H9 (cell line): ENCODE results near the gene SRGAP1. TPM values are rescaled to one million over a fixed set of nuclear protein-coding genes. Genes with fewer than 3 reads are reported as not detected.

ENCODE experiments used
- DNase-seq: peaks from one replicate; pipeline ENCODE4 v3.0.0-alpha.2; 2017
- H2AFZ ChIP-seq: one replicate; pipeline ENCODE4 v1.6.1; 2013; ENCODE audit warnings: mild to moderate bottlenecking, low read length, control low read depth, moderate library complexity
- H2AK5ac ChIP-seq: 2 replicates; pipeline ENCODE4 v1.6.1; 2013; ENCODE audit warnings: low read length, control low read depth, mixed read lengths; ENCODE audit not compliant: insufficient read length
- H2BK120ac ChIP-seq: one replicate; pipeline ENCODE4 v1.6.1; 2013; ENCODE audit warnings: low read depth, mild to moderate bottlenecking, low read length, control low read depth, inconsistent platforms; ENCODE audit not compliant: poor library complexity, severe bottlenecking
- H2BK12ac ChIP-seq: 2 replicates; pipeline ENCODE4 v1.6.1; 2013; ENCODE audit warnings: low read length, control low read depth, mixed read lengths, low read depth; ENCODE audit not compliant: insufficient read length
- H2BK15ac ChIP-seq: 2 replicates; pipeline ENCODE4 v1.6.1; 2013; ENCODE audit warnings: low read depth, low read length, control low read depth
- H2BK20ac ChIP-seq: one replicate; pipeline ENCODE4 v1.6.1; 2013; ENCODE audit warnings: low read depth, mild to moderate bottlenecking, low read length, control low read depth, inconsistent platforms; ENCODE audit not compliant: poor library complexity, severe bottlenecking
- H2BK5ac ChIP-seq: 2 replicates; pipeline ENCODE4 v1.6.1; 2013; ENCODE audit warnings: low read length, control low read depth, mixed read lengths; ENCODE audit not compliant: insufficient read length
- H3K14ac ChIP-seq: 2 replicates; pipeline ENCODE4 v1.6.1; 2013; ENCODE audit warnings: low read length, control low read depth; ENCODE audit not compliant: insufficient read depth
- H3K18ac ChIP-seq: 2 replicates; pipeline ENCODE4 v1.6.1; 2013; ENCODE audit warnings: low read depth, mild to moderate bottlenecking, mixed read lengths, low read length, control low read depth; ENCODE audit not compliant: insufficient read length
- H3K23ac ChIP-seq: 2 replicates; pipeline ENCODE4 v1.6.1; 2013; ENCODE audit warnings: low read length, control low read depth, mixed read lengths, low read depth; ENCODE audit not compliant: insufficient read length
- H3K23me2 ChIP-seq: 2 replicates; pipeline ENCODE4 v1.6.1; 2013; ENCODE audit warnings: low read depth, mild to moderate bottlenecking, mixed read lengths, low read length, control low read depth; ENCODE audit not compliant: insufficient read length, poor library complexity, severe bottlenecking
- H3K27ac ChIP-seq: 2 replicates; pipeline ENCODE4 v1.5.1; 2013; ENCODE audit warnings: low read length, control low read depth, mixed read lengths, low read depth; ENCODE audit not compliant: insufficient read length
- H3K27me3 ChIP-seq: 2 replicates; pipeline ENCODE4 v1.6.1; 2013; ENCODE audit warnings: low read length, control low read depth, inconsistent platforms; ENCODE audit not compliant: insufficient read depth
- H3K4ac ChIP-seq: 2 replicates; pipeline ENCODE4 v1.6.1; 2013; ENCODE audit warnings: low read depth, mild to moderate bottlenecking, control low read depth, inconsistent platforms, low read length, moderate library complexity
- H3K4me1 ChIP-seq: 2 replicates; pipeline ENCODE4 v1.6.1; 2013; ENCODE audit warnings: low read length, control low read depth, inconsistent platforms; ENCODE audit not compliant: insufficient read depth
- H3K4me2 ChIP-seq: 2 replicates; pipeline ENCODE4 v1.6.1; 2013; ENCODE audit warnings: low read length, control low read depth, mixed read lengths; ENCODE audit not compliant: insufficient read length, insufficient read depth
- H3K56ac ChIP-seq: 2 replicates; pipeline ENCODE4 v1.6.1; 2013; ENCODE audit warnings: low read depth, mild to moderate bottlenecking, mixed read lengths, low read length, control low read depth; ENCODE audit not compliant: insufficient read length
- H3K79me1 ChIP-seq: 2 replicates; pipeline ENCODE4 v1.6.1; 2013; ENCODE audit warnings: low read depth, mild to moderate bottlenecking, moderate library complexity, low read length, control low read depth, inconsistent platforms; ENCODE audit not compliant: insufficient read depth, poor library complexity, severe bottlenecking
- H3K79me2 ChIP-seq: 2 replicates; pipeline ENCODE4 v1.6.1; 2013; ENCODE audit warnings: low read length, control low read depth, inconsistent platforms; ENCODE audit not compliant: insufficient read depth
- H3K9ac ChIP-seq: 2 replicates; pipeline ENCODE4 v1.6.1; 2013; ENCODE audit warnings: low read length, control low read depth, mixed read lengths; ENCODE audit not compliant: insufficient read length; ENCODE audit errors: extremely low read depth
- H3K9me3 ChIP-seq: one replicate; pipeline ENCODE4 v1.6.1; 2013; ENCODE audit warnings: low read depth, low read length, inconsistent platforms; ENCODE audit not compliant: control insufficient read depth
- H3T11ph ChIP-seq: one replicate; pipeline ENCODE4 v1.6.1; 2013; ENCODE audit warnings: mild to moderate bottlenecking, low read length, control low read depth, inconsistent platforms
- H4K20me1 ChIP-seq: one replicate; pipeline ENCODE4 v1.6.1; 2013; ENCODE audit not compliant: control insufficient read depth, insufficient read length, insufficient read depth
- H4K5ac ChIP-seq: 2 replicates; pipeline ENCODE4 v1.6.1; 2013; ENCODE audit warnings: low read depth, mild to moderate bottlenecking, mixed read lengths, low read length, control low read depth; ENCODE audit not compliant: insufficient read length
- H4K8ac ChIP-seq: replicated peaks from 2 replicates; pipeline ENCODE4 v1.6.1; 2013; ENCODE audit warnings: low read length, control low read depth, mixed read lengths, low read depth; ENCODE audit not compliant: insufficient read length
- H4K91ac ChIP-seq: 2 replicates; pipeline ENCODE4 v1.6.1; 2013; ENCODE audit warnings: low read depth, mild to moderate bottlenecking, moderate library complexity, mixed read lengths, low read length, control low read depth; ENCODE audit not compliant: insufficient read length
- H3K27ac Mint-ChIP-seq, 3 experiments: 2 replicates in 2 of 3; 3 replicates in 1 of 3; pipeline ENCODE4 v1.8.0; 2020 to 2021; ENCODE audit warnings: mixed read lengths in 3 of 3, mild to moderate bottlenecking in 1 of 3, moderate library complexity in 1 of 3
- H3K27me3 Mint-ChIP-seq: 2 replicates; pipeline ENCODE4 v1.8.0; 2021; ENCODE audit warnings: low read depth, mild to moderate bottlenecking, moderate library complexity, mixed read lengths
- H3K36me3 Mint-ChIP-seq, 3 experiments: 2 replicates in 2 of 3; 3 replicates in 1 of 3; pipeline ENCODE4 v1.8.0; 2020 to 2021; ENCODE audit warnings: low read depth in 3 of 3, mixed read lengths in 3 of 3; ENCODE audit not compliant: insufficient read depth in 1 of 3
- H3K4me1 Mint-ChIP-seq, 2 experiments: 2 replicates each; pipeline ENCODE4 v1.8.0; 2020; ENCODE audit warnings: mixed read lengths in 2 of 2
- H3K4me3 Mint-ChIP-seq, 2 experiments: 2 replicates in 1 of 2; 3 replicates in 1 of 2; pipeline ENCODE4 v1.8.0; 2020 to 2021; ENCODE audit warnings: mild to moderate bottlenecking in 2 of 2, mixed read lengths in 2 of 2, moderate library complexity in 1 of 2
- H3K9me3 Mint-ChIP-seq, 2 experiments: 2 replicates in 1 of 2; 3 replicates in 1 of 2; pipeline ENCODE4 v1.8.0; 2020; ENCODE audit warnings: mild to moderate bottlenecking in 2 of 2, mixed read lengths in 2 of 2, moderate library complexity in 1 of 2
- WGBS: extraction: QIAGEN DNeasy Blood & Tissue Kit; methylation state at CpG from one replicate; pipeline ENCODE4 v1.1.7; 2013; ENCODE audit warnings: missing lambda C conversion rate, low lambda C conversion rate, mixed read lengths; ENCODE audit not compliant: insufficient read length; ENCODE audit errors: extremely low coverage; 5-methylcytosine and 5-hydroxymethylcytosine counted together
- total RNA-seq: library from RNA; stranded (reverse); gene quantifications from 2 replicates; pipeline ENCODE4 v1.2.1, GENCODE V29; 2021
- TF ChIP-seq, protein P1 (sequence below): fragments of 200-600 bp; sonication (generic); conservative IDR thresholded peaks from 3 replicates; pipeline ENCODE4 v1.8.0; 2021; ENCODE audit warnings: antibody characterized with exemption, mild to moderate bottlenecking

SRGAP1 gene
- total RNA-seq, 1 experiment from 2014 or later: 4.8 TPM

DNA sequence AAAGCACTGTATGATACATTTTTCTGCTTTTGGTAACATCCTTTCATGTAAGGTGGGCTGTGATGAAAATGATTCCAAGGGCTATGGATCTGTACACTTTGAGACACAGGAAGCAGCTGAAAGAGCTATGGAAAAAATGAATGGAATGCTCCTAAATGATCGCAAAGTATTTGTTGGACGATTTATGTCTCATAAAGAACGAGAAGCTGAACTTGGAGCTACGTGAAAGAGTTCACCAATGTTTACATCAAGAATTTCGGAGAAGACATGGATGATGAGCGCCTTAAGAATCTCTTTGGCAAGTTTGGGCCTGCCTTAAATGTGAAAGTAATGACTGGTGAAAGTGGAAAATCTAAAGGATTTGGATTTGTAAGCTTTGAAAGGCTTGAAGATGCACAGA is 22.1 kb upstream of the SRGAP1 start:
- H4K8ac ChIP-seq: no peak overlapping the region
- Mint-ChIP-seq H3K4me3 (no peak overlapping the region), H3K27me3 (no peaks in the 10 kb centered on the region), H3K4me1 (no peaks in the 10 kb centered on the region), H3K27ac (no peak overlapping the region), H3K36me3 (0 out of 7 replicates have a peak, but pooled peaks cover 0 to 3% (median 0%) of the 10 kb centered on the region in 3 experiments), H3K9me3 (no peaks in the 10 kb centered on the region; a peak in 1 of 5 replicates)
- H3K23ac ChIP-seq: no peak overlapping the region
- H3K79me1 ChIP-seq: no peaks in the 10 kb centered on the region
- no peak overlapping the region for H3K9ac ChIP-seq
- no peaks in the 10 kb centered on the region for H3K9me3 ChIP-seq
- H3K18ac ChIP-seq: no peak overlapping the region
- no peak overlapping the region for H2AFZ ChIP-seq
- no peaks in the 10 kb centered on the region for H3K79me2 ChIP-seq
- TF ChIP-seq, protein P1, sequence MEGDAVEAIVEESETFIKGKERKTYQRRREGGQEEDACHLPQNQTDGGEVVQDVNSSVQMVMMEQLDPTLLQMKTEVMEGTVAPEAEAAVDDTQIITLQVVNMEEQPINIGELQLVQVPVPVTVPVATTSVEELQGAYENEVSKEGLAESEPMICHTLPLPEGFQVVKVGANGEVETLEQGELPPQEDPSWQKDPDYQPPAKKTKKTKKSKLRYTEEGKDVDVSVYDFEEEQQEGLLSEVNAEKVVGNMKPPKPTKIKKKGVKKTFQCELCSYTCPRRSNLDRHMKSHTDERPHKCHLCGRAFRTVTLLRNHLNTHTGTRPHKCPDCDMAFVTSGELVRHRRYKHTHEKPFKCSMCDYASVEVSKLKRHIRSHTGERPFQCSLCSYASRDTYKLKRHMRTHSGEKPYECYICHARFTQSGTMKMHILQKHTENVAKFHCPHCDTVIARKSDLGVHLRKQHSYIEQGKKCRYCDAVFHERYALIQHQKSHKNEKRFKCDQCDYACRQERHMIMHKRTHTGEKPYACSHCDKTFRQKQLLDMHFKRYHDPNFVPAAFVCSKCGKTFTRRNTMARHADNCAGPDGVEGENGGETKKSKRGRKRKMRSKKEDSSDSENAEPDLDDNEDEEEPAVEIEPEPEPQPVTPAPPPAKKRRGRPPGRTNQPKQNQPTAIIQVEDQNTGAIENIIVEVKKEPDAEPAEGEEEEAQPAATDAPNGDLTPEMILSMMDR: no peak
- no peak overlapping the region for H4K5ac ChIP-seq
- no peak overlapping the region for H3K14ac ChIP-seq
- H4K20me1 ChIP-seq: no peaks in the 10 kb centered on the region
- H3K27ac ChIP-seq: no peak overlapping the region
- H3T11ph ChIP-seq: no peak overlapping the region
- no peak overlapping the region for H2BK12ac ChIP-seq
- no peaks in the 10 kb centered on the region for H3K23me2 ChIP-seq
- H2BK5ac ChIP-seq: no peak overlapping the region
- no peak overlapping the region for H2BK120ac ChIP-seq
- no peak overlapping the region for H4K91ac ChIP-seq
- DNase-seq: no peak
- WGBS: no CpG with 5 or more reads among the region's 6 CpGs
- H3K27me3 ChIP-seq: no peaks in the 10 kb centered on the region
- no peak overlapping the region for H3K4me2 ChIP-seq
- no peak overlapping the region for H2BK20ac ChIP-seq
- no peak overlapping the region for H3K4ac ChIP-seq
- no peak overlapping the region for H2AK5ac ChIP-seq
- H3K4me1 ChIP-seq: no peaks in the 10 kb centered on the region
- no peak overlapping the region for H2BK15ac ChIP-seq
- no peak overlapping the region for H3K56ac ChIP-seq
